KBM-7 (cell line): ENCODE results near the gene CHN2.
"Not testable (repeated sequence)": the region's sequence is repeated elsewhere in the genome, so short reads cannot be mapped to it uniquely, and the experiment has no call there.

Source experiments
- DNase-seq: peaks from one replicate; pipeline ENCODE4 v3.0.0-alpha.2; 2015
- in situ Hi-C: fragments of 300-500 bp; cut with MboI; formaldehyde crosslinking; loops from 2 replicates; pipeline ENCODE4 v1.14.3; 2020; ENCODE audit warnings: low sequenced_read_pairs, low pct_unique_long_range_greater_than_20kb, mixed read lengths

Gene CHN2

GRCh38 chr7:29184599-29184998, 10.0 kb upstream of the CHN2 start:
- in situ Hi-C loops, result no loop called here
- no peak for DNase-seq

- no peak for DNase-seq
- in situ Hi-C loops, result no loop called here
Measured at GRCh38 chr7:29185613-29186012, 9.0 kb upstream of the CHN2 start.

GRCh38 chr7:29189743-29190201, 4.8 kb upstream of the CHN2 start:
- in situ Hi-C loops, result no loop called here
- peak; percentile 32 for DNase-seq

GRCh38 chr7:29190349-29191045, 4.1 kb upstream of the CHN2 start:
- DNase-seq, result no peak
- in situ Hi-C loops, result no loop called here

GRCh38 chr7:29192323-29192722, 2.3 kb upstream of the CHN2 start:
- no peak for DNase-seq
- in situ Hi-C loops, result no loop called here

GRCh38 chr7:29192811-29193210, 1.8 kb upstream of the CHN2 start:
- DNase-seq, result no peak
- in situ Hi-C loops, result no loop called here

- DNase-seq, result no peak
- in situ Hi-C loops, result no loop called here
Measured at GRCh38 chr7:29193316-29194205, 1.0 kb upstream of the CHN2 start.

- in situ Hi-C loops, result no loop called here
- no peak for DNase-seq
Measured at GRCh38 chr7:29194206-29194593, 375 bp upstream of the CHN2 start.

- peak; percentile 4 for DNase-seq
- in situ Hi-C loops, result no loop called here
Measured at GRCh38 chr7:29196191-29196590, 1.6 kb downstream of the CHN2 start.

GRCh38 chr7:29196971-29197595, 2.5 kb downstream of the CHN2 start:
- in situ Hi-C loops, result no loop called here
- DNase-seq, result no peak

- no peak for DNase-seq
- in situ Hi-C loops, result no loop called here
Measured at GRCh38 chr7:29197916-29198315, 3.3 kb downstream of the CHN2 start.

- no peak for DNase-seq
- in situ Hi-C loops, result no loop called here
Measured at GRCh38 chr7:29199776-29200175, 5.2 kb downstream of the CHN2 start.

GRCh38 chr7:29202651-29203069, 8.1 kb downstream of the CHN2 start:
- no peak for DNase-seq
- in situ Hi-C loops, result no loop called here

GRCh38 chr7:29204491-29205272, 10.1 kb downstream of the CHN2 start:
- no peak for DNase-seq
- in situ Hi-C loops, result no loop called here

- in situ Hi-C loops, result no loop called here
- no peak for DNase-seq
Measured at GRCh38 chr7:29207162-29207801, 12.7 kb downstream of the CHN2 start.

GRCh38 chr7:29208410-29209250, 14.1 kb downstream of the CHN2 start:
- no peak for DNase-seq
- in situ Hi-C loops, result no loop called here

GRCh38 chr7:29209745-29210144, 15.2 kb downstream of the CHN2 start:
- in situ Hi-C loops, result no loop called here
- no peak for DNase-seq

GRCh38 chr7:29212736-29213135, 18.2 kb downstream of the CHN2 start:
- in situ Hi-C loops, DNase-seq: not testable (repeated sequence)
